K562 (cell line): ENCODE measurements around the gene DLG3. TPM values are rescaled to one million over a fixed set of nuclear protein-coding genes. Genes with fewer than 3 reads are reported as not detected.

Experiments used
- ATAC-seq: fragments of 200-7000 bp; cut with Tn5 transposase; 3 replicates; pipeline ENCODE4 v1.9.1; 2020; ENCODE audit warnings: moderate library complexity
- BruUV-seq: library from RNA; stranded (reverse); fragments of 400-500 nt; replicated peaks from 2 replicates; lab custom pipeline; 2021; lab: Mats Ljungman, UMichigan
- CTCF ChIA-PET: fragments of 300-600 bp; formaldehyde crosslinking; extraction: SDS; loops from one replicate; lab custom pipeline; 2021; ENCODE audit warnings: low intra/inter-chr PET ratio; lab: Yijun Ruan, JAX
- POLR2A ChIA-PET: fragments of 300-600, 350-650 bp; sonication (Branson Sonifier 250); formaldehyde crosslinking; extraction: SDS; loops from one replicate; lab custom pipeline; 2021; ENCODE audit warnings: antibody characterized with exemption, inconsistent platforms; lab: Yijun Ruan, JAX
- DNase-seq, 4 experiments: peaks; one replicate each; pipeline versions ENCODE4 v3.0.0 to v3.0.0-alpha.2; 2011 to 2018; ENCODE audit warnings: low spot score in 3 of 4, mixed read lengths in 3 of 4; ENCODE audit errors: extremely low read depth in 1 of 4
- FAIRE-seq: peaks from 2 replicates; lab custom pipeline; 2011; peaks lifted over from hg19 to GRCh38; lab: Jason Lieb, UNC
- H2AFZ ChIP-seq: 2 replicates; pipeline ENCODE4 v1.6.0; 2011; ENCODE audit warnings: low read depth, low read length, control low read depth, inconsistent platforms
- H3K27ac ChIP-seq: fragments of 200-600 bp; 3 replicates; pipeline ENCODE4 v1.8.0; 2011; ENCODE audit warnings: low read depth, mild to moderate bottlenecking, control low read depth, inconsistent platforms, low read length, moderate library complexity, mixed read lengths; ENCODE audit errors: extremely low read depth
- H3K27me3 ChIP-seq, 2 experiments: fragments of 300-600 bp in 1 of 2; 2 replicates in 1 of 2; 3 replicates in 1 of 2; pipeline versions ENCODE4 v1.6.0 to v1.8.0; 2011; ENCODE audit warnings: inconsistent platforms in 2 of 2, low read length in 2 of 2, mild to moderate bottlenecking in 1 of 2, mixed read lengths in 1 of 2, moderate library complexity in 1 of 2; ENCODE audit not compliant: control insufficient read depth in 2 of 2, insufficient read depth in 2 of 2
- H3K36me3 ChIP-seq: fragments of 300-600 bp; 3 replicates; pipeline ENCODE4 v1.8.0; 2011; ENCODE audit warnings: mild to moderate bottlenecking, low read length, inconsistent platforms; ENCODE audit not compliant: control insufficient read depth, insufficient read depth
- H3K4me1 ChIP-seq, 2 experiments: fragments of 200-600 bp in 1 of 2; replicated peaks in 1 of 2; 2 replicates in 1 of 2; 3 replicates in 1 of 2; pipeline versions ENCODE4 v1.5.1 to v1.8.0; 2011; ENCODE audit warnings: inconsistent platforms in 2 of 2, low read length in 2 of 2, mild to moderate bottlenecking in 1 of 2, mixed read lengths in 1 of 2, moderate library complexity in 1 of 2; ENCODE audit not compliant: control insufficient read depth in 2 of 2, insufficient read depth in 2 of 2
- H3K4me2 ChIP-seq: 2 replicates; pipeline ENCODE4 v1.6.1; 2011; ENCODE audit warnings: low read length, control low read depth, inconsistent platforms, mixed read lengths; ENCODE audit not compliant: insufficient read depth
- H3K4me3 ChIP-seq: fragments of 200-600 bp; sonication (generic), shearing (Covaris generic); 2 replicates; pipeline ENCODE4 v1.5.1; 2016; ENCODE audit warnings: control low read depth, inconsistent platforms
- H3K79me2 ChIP-seq: fragments of 200-600 bp; 3 replicates; pipeline ENCODE4 v1.8.0; 2011; ENCODE audit warnings: low read length, inconsistent platforms; ENCODE audit not compliant: control insufficient read depth, insufficient read depth
- H3K9ac ChIP-seq, 2 experiments: 2 replicates each; pipeline versions ENCODE4 v1.6.0 to v1.6.1; 2011; ENCODE audit warnings: low read depth in 2 of 2, low read length in 2 of 2, control low read depth in 1 of 2, inconsistent platforms in 1 of 2, mild to moderate bottlenecking in 1 of 2, mixed read lengths in 1 of 2; ENCODE audit not compliant: insufficient read depth in 1 of 2
- H3K9me1 ChIP-seq: one replicate; pipeline ENCODE4 v1.6.0; 2011; ENCODE audit warnings: inconsistent platforms, mild to moderate bottlenecking, low read length, moderate library complexity; ENCODE audit not compliant: control insufficient read depth, insufficient read depth
- H3K9me3 ChIP-seq: replicated peaks from 2 replicates; pipeline ENCODE4 v1.5.1; 2011; ENCODE audit warnings: low read depth, low read length, inconsistent platforms; ENCODE audit not compliant: control insufficient read depth, insufficient read depth
- H4K20me1 ChIP-seq: replicated peaks from 2 replicates; pipeline ENCODE4 v1.6.1; 2011; ENCODE audit warnings: low read length, inconsistent platforms, mixed read lengths; ENCODE audit not compliant: control insufficient read depth, insufficient read depth
- FOSL1 ChIP-seq: fragments of 200-800 bp; sonication (Bioruptor generic); conservative IDR thresholded peaks from 2 replicates; pipeline ENCODE4 v1.6.1; 2016; ENCODE audit warnings: missing genetic modification characterization, missing compliant biosample characterization
- HOMEZ ChIP-seq: fragments of 250-450 bp; sonication (Bioruptor Pico); IDR thresholded peaks from 2 replicates; pipeline ENCODE4 v1.4.0; 2020; ENCODE audit warnings: mild to moderate bottlenecking, moderate library complexity
- WGBS: fragments of 100-300 bp; shearing (Covaris generic); methylation state at CpG from one replicate; pipeline ENCODE4 v1.1.6; 2016; ENCODE audit warnings: low coverage, mixed read lengths; ENCODE audit not compliant: insufficient coverage; ENCODE audit errors: missing lambda C conversion rate; 5-methylcytosine and 5-hydroxymethylcytosine counted together
- in situ Hi-C: fragments of 300-500 bp; cut with MboI; formaldehyde crosslinking; loops from 4 replicates; pipeline ENCODE4 v1.15.0; 2018; ENCODE audit warnings: inconsistent platforms, mixed read lengths
- intact Hi-C: fragments of 100-400 bp; cut with micrococcal nuclease; formaldehyde crosslinking; loops from 2 replicates; pipeline ENCODE4 v1.14.2; 2022
- polyA plus RNA-seq, 8 experiments: library from polyadenylated mRNA; depleted of rRNA in 4 of 8; stranded (reverse) in 5 of 8; unstranded in 3 of 8; fragments of >200 nt; fragmentation: Nextera tagmentation in 2 of 8; fragmentation: Illumina TruSeq in 1 of 8; extraction: Ambion mirVana in 2 of 8; extraction: Trizol in 1 of 8; gene quantifications; 2 replicates each; pipeline versions ENCODE4 v1.2.1 to v1.2.3, GENCODE V29; 2011 to 2014; ENCODE audit warnings: inconsistent platforms in 1 of 8, missing spikeins in 1 of 8
- total RNA-seq, 7 experiments: library from RNA; depleted of rRNA in 6 of 7; stranded (reverse); fragments of >200 nt in 6 of 7; fragmentation: Illumina TruSeq in 2 of 7; extraction: Trizol in 2 of 7; gene quantifications; 2 replicates each; pipeline versions ENCODE4 v1.2.1 to v1.2.3, GENCODE V29; 2011 to 2021; ENCODE audit warnings: low replicate concordance in 1 of 7

Gene DLG3
- total and polyA plus RNA-seq, 9 of the 15 experiments (the other 6 are each of a cell fraction or from before 2014, with no cell fraction given): 3.1 to 15.7 (median 8.8) TPM

- ATAC-seq (no peak), FAIRE-seq (no peak), DNase-seq (no peak)
- no peaks in the 10 kb centered on the region for H3K79me2 ChIP-seq
- no TSS peak for BruUV-seq
- H4K20me1 ChIP-seq: peaks cover 17% of the 10 kb centered on the region; the same call in 1 of the 2 replicates
- no peaks in the 10 kb centered on the region for H3K9me3 ChIP-seq
- no peak overlapping the region for H3K4me2 ChIP-seq
- ChIA-PET POLR2A (interaction anchor here (1.0 kb wide), 1 partner anchor 10 kb away, joined by 5 read pairs; no protein-coding TSS in a partner anchor), CTCF (no interaction called here)
- H2AFZ ChIP-seq: no peak overlapping the region
- in situ Hi-C loops: no loop called here
- TF ChIP-seq FOSL1: peak; percentile 6; the same call in 1 of the 2 replicates
- no peak for TF ChIP-seq HOMEZ (CRISPR knock-in tag)
- no peaks in the 10 kb centered on the region for H3K9me1 ChIP-seq
- no peaks in the 10 kb centered on the region; the same call in 2 of the 3 replicates for H3K36me3 ChIP-seq
- 4% methylated on average over 4 of the region's 4 CpGs for WGBS
- intact Hi-C loops: no loop called here
- H3K27ac ChIP-seq: no peak overlapping the region
- no peak overlapping the region for H3K9ac ChIP-seq
- no peaks in the 10 kb centered on the region for H3K27me3 ChIP-seq
- H3K4me1 ChIP-seq: no peaks in the 10 kb centered on the region; a peak in 1 of 5 replicates
- H3K4me3 ChIP-seq: no peak overlapping the region
Observed at GRCh38 chrX:70477734-70478075, 33.1 kb downstream of the DLG3 start.
